ENCODE results near the gene ADD2. TPM values are rescaled to one million over a fixed set of nuclear protein-coding genes. Genes with fewer than 3 reads are reported as not detected.

ADD2 gene
- total RNA-seq, 8 experiments from 2014 or later = 0.49 to 66.9 (median 44.5) TPM

DNA sequence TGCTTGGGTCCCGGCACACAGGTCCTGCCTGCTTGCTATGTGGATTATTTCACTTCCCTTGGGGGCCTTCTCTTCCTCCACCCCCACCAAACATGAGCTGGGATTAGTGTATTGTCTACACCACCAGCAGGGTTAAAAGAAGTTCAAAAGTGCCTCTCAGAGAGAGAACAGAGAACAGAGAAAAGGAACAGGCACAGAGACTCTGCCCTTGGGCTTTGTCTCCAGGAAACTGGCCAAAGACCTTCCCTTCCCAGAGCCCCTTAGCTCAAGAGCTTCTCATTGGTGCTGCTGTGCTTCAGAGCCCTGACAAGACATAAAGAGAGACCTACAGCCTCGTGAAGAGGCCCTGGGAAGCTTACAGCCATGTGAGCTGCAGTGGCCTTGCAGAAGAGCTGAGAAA is 29.5 kb upstream of the ADD2 start:
- no peak for ATAC-seq (replicated peaks in 6 of 8)
- 0 to 80% (median 20%) methylated on average over 1 to 2 of the region's 2 CpGs; no CpG with 5 or more reads in 4 of the 10 experiments for WGBS, 10 experiments
- Histone ChIP-seq H3K4me1 (replicated peaks in 1 of 2) (no peaks in the 10 kb centered on the region), H3K4me3 (no peak overlapping the region), H3K27ac (no peak overlapping the region)
- in situ Hi-C loops (cut with MboI; ENCODE audit: low pct_unique_long_range_greater_than_20kb in 2 of 9, low sequenced_read_pairs in 9 of 9, unreplicated experiment in 9 of 9) = loop anchor here in 2 of 9 experiments (25.0 kb wide), 3 partner anchors 135 to 485 kb away; partner anchors contain the start of genes ATP6V1B1 (in 1 of the 2) and FAM136A (in 1 of the 2)

DNA sequence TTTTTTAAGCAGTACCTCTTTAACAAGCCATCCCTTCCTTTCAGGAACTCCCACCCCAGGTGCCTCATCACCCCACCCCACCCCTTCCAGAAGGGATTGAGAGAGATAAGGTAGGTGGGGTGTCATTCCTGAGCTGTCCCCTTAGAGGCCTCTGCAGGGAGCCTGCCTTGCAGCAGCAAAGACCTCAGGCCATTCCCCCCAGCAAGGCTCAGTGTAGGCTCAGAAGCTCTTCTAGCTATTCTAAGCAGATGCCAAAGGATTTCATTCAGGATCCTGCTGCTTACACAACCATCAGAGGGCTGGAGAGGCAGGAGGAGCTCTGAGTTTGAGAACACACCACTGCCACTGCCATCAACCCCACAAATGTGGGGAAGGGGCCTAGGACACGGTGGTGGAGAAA is 28.3 kb upstream of the ADD2 start:
- no peak for ATAC-seq (replicated peaks in 6 of 8)
- 29% methylated on average over 1 of the region's 1 CpG; no CpG with 5 or more reads in 9 of the 10 experiments for WGBS, 10 experiments
- Histone ChIP-seq H3K4me3 (no peak overlapping the region), H3K4me1 (replicated peaks in 1 of 2) (no peaks in the 10 kb centered on the region), H3K27ac (no peak overlapping the region)
- in situ Hi-C loops (cut with MboI; ENCODE audit: low pct_unique_long_range_greater_than_20kb in 2 of 9, low sequenced_read_pairs in 9 of 9, unreplicated experiment in 9 of 9) = loop anchor here in 2 of 9 experiments (25.0 kb wide), 3 partner anchors 134 to 484 kb away; partner anchors contain the start of genes ATP6V1B1 (in 1 of the 2) and FAM136A (in 1 of the 2)

DNA sequence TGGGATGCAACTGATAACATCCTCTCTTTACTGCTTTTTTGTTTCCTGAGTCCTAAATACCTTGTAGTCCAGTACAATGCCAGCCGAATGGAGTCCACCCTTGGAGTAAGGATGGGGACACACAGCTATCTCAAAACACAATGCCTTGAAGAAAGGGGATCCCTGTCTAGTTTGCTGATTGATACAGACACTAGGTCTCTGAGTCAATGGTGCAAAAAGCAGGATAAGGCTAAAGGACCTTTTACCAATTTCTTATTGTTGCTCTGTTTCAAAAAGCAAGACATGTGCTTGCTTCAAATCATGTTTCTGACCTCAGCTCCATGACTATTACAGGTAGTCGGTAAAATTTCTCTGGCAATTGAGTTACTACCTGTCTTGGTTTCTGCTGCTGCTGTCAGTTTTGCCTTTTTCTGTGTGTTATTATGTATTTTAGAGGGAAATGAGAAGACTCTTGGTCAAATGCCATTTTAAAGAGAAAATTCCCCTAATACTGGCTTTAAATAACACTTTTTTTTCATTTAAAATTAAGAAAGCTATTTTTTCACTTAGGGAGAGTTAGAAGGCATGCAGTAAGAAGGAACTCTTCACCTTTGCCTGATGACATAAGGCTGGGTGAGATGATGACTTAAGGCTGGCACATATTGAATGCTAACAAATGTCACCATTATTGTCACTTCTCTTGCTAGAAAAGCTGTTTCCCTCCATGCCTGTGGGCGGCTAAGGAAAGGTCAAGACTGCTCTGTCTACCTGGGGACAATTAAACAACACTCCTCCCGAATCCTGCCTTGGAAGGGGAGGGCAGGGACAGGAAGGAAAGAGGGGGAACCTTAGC is 27.4 kb upstream of the ADD2 start:
- 0 to 100% (median 55%) methylated on average over 1 to 4 of the region's 4 CpGs; no CpG with 5 or more reads in 1 of the 10 experiments for WGBS, 10 experiments
- ATAC-seq (replicated peaks in 6 of 8) = no peak
- Histone ChIP-seq H3K4me3 (no peak overlapping the region), H3K4me1 (replicated peaks in 1 of 2) (no peaks in the 10 kb centered on the region), H3K27ac (no peak overlapping the region)
- in situ Hi-C loops (cut with MboI; ENCODE audit: low pct_unique_long_range_greater_than_20kb in 2 of 9, low sequenced_read_pairs in 9 of 9, unreplicated experiment in 9 of 9) = loop anchor here in 2 of 9 experiments (25.0 kb wide), 3 partner anchors 133 to 483 kb away; partner anchors contain the start of genes ATP6V1B1 (in 1 of the 2) and FAM136A (in 1 of the 2)

DNA sequence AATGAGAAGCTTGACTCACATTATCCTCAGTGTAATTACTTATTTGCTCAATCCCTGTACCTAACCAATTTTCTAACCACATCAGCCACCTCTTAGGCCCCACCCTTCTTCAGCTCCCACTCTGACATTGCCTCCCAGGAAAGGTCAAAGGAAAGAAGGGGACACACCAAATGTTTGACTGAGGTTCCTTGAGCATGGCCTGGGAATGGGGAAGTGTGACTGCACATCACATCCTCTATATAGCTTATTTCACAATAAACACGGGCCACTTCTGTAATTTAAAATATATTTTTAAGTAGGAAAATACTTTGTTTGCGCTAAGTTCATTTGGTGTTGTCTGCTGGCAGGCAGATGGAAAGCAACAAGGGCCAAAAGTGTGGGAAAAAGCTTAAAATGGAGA is 25.4 kb upstream of the ADD2 start:
- WGBS, 10 experiments = 0 to 100% (median 45%) methylated on average over 1 to 2 of the region's 2 CpGs; no CpG with 5 or more reads in 2 of the 10 experiments

DNA sequence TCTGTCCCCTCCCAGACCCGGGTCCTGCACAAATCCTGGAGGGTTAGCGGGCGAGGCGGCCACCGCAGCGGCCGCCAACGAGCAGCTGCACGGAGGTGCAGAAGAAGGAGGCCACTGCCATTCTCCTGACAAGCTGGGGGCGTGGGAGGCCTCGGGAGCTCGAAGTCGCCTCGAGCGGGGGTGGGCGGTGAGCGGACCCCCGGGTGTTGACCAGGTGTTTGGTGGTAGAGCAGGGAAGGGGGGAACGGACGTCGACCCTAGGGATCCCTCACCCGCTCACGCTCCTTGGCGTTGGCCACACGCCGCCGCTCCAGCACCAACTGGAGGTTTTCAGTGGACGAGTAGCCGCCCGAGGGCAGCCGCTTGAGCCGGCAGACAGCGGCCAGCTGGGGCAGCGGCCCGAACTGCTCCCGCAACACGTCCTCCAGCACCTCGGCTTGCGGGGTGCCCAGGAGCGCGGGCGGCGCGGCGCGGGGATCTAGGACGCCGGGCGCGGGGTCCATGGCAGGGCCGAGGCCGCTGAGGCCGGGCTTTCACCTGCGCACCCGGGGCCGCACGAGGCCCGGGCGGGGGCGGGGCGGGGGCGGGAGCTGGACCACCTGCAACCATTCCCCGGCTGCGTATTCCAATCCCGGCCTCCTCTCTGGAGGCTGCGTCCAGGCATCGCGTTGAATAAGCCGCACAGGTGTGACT is 22.3 kb upstream of the ADD2 start, which contains the start of gene FIGLA:
Gene FIGLA, minus strand, starts transcription at position 508 of the 693 bp plus-strand sequence. Its CDS starts 5 bp downstream, at position 503.
- WGBS, 10 experiments = 0% methylated on average over 1 of the region's 69 CpGs; no CpG with 5 or more reads in 9 of the 10 experiments
- Histone ChIP-seq H3K27ac (no peak within 1 kb of the TSS), H3K4me1 (replicated peaks in 1 of 2) (no peaks in the 10 kb centered on the region), H3K4me3 (peak within 1 kb of the TSS; percentile 5 to 24 (median 11))
- ATAC-seq (replicated peaks in 6 of 8) = peak; percentile 27 to 66 (median 59)
- in situ Hi-C loops (cut with MboI; ENCODE audit: low pct_unique_long_range_greater_than_20kb in 2 of 9, low sequenced_read_pairs in 9 of 9, unreplicated experiment in 9 of 9) = loop anchor here in 2 of 9 experiments (25.0 kb wide), 3 partner anchors 128 to 478 kb away; partner anchors contain the start of genes ATP6V1B1 (in 1 of the 2) and FAM136A (in 1 of the 2)

More for the DNA sequence above, 25.4 kb upstream of the ADD2 start:
- no peak for ATAC-seq (replicated peaks in 6 of 8)
- H3K4me1 ChIP-seq (replicated peaks in 1 of 2) = no peaks in the 10 kb centered on the region
- in situ Hi-C loops (cut with MboI; ENCODE audit: low pct_unique_long_range_greater_than_20kb in 2 of 9, low sequenced_read_pairs in 9 of 9, unreplicated experiment in 9 of 9) = loop anchor here in 2 of 9 experiments (25.0 kb wide), 3 partner anchors 131 to 481 kb away; partner anchors contain the start of genes ATP6V1B1 (in 1 of the 2) and FAM136A (in 1 of the 2)
- no peak overlapping the region for H3K4me3 ChIP-seq
- H3K27ac ChIP-seq = no peak overlapping the region

DNA sequence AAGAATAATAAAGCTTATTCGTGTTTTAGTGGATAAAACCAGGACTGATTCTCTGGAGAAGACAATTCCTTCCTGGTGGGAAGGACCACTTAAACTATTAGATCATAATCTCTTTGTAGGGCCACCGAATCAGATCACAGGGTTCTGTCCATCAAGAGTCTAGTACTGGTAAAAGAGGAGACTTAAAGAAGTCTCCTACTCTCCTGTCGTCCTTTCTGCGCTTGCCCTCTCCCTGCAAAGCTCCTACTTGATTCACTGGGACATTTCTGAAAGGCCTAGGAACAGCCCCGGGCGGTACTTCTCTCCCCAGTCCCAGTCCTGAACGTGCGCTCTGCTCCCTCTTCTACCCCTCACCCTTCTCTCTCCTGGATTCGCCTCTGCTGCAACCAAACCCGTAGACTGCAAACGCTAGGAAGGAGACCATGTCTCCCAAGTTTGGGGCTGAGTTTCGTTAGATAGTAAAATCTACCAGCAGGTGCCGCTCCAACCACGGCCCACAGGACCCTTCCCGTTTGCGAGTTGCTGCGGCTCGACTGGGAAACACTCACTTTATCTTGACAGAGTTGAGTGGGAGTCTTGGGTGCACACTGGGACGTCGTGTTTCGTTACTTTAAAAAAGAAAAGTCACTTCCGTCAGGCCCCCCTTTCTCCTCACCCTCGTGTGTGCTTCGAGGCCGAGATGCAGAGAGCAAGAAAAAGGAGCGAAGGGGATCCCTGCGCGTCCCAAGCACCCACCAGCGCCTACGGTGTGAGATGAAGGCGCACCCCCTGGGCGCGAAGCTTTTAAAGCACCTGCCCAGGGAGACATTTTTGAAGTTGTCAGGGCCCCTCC is 21.5 kb upstream of the ADD2 start:
- peak; percentile 80 to 93 (median 88) for ATAC-seq (replicated peaks in 6 of 8)
- WGBS, 10 experiments = 2 to 33% (median 9%) methylated on average over 2 to 12 of the region's 33 CpGs
- in situ Hi-C loops (cut with MboI; ENCODE audit: low pct_unique_long_range_greater_than_20kb in 2 of 9, low sequenced_read_pairs in 9 of 9, unreplicated experiment in 9 of 9) = loop anchor here in 2 of 9 experiments (10.0 to 25.0 kb wide), 4 partner anchors 127 to 477 kb away; partner anchors contain the start of genes ATP6V1B1 (in 1 of the 2) and FAM136A (in 1 of the 2)

DNA sequence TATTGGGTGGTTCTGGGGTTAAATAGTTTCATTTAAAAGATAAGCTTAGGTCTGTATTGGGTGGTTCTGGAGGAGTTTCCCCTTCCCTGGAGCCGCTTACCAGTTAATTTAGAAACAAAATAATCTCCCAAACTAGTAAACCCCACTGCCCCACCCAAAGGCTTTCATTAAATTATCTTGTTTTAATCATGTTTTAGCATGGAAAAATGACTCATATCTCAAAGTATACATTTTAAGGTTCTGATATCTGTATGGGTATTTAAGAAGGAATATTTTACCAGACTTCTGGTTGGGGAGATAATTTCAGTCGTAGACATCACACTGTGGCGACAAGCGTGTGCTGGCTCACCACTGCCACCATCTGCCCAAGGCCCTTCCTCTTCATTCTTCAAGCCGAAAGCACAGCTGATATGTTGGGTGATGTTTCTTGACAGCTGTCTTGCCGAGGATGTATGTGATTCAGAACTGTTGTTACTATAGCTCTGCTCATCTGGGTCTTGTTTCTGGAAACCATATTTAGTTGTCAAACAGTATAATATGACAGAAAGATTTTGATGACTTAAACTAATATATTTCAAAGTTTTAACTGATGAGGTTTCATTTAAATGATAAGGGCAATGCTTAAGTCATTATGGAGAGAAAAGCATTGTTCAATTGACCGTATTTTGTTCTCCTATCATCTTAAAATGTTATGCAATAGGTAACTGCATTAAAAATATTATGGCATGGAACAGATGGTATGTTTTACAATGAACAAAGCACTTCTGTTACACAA is 17.3 kb upstream of the ADD2 start:
- Histone ChIP-seq H3K4me1 (replicated peaks in 1 of 2) (no peaks in the 10 kb centered on the region), H3K27ac (no peak overlapping the region), H3K4me3 (no peak overlapping the region)
- WGBS, 10 experiments = 0 to 54% (median 16%) methylated on average over 1 to 6 of the region's 7 CpGs
- peak; percentile 51 to 82 (median 64) for ATAC-seq (replicated peaks in 6 of 8)
- in situ Hi-C loops (cut with MboI; ENCODE audit: low pct_unique_long_range_greater_than_20kb in 2 of 9, low sequenced_read_pairs in 9 of 9, unreplicated experiment in 9 of 9) = loop anchor here in 2 of 9 experiments (10.0 to 25.0 kb wide), 4 partner anchors 123 to 473 kb away; partner anchors contain the start of genes ATP6V1B1 (in 1 of the 2) and FAM136A (in 1 of the 2)

More for the DNA sequence above, 21.5 kb upstream of the ADD2 start:
- H3K4me3 ChIP-seq = peak overlapping the region; percentile 5 to 24 (median 11)
- no peaks in the 10 kb centered on the region for H3K4me1 ChIP-seq (replicated peaks in 1 of 2)
- H3K27ac ChIP-seq = no peak overlapping the region

DNA sequence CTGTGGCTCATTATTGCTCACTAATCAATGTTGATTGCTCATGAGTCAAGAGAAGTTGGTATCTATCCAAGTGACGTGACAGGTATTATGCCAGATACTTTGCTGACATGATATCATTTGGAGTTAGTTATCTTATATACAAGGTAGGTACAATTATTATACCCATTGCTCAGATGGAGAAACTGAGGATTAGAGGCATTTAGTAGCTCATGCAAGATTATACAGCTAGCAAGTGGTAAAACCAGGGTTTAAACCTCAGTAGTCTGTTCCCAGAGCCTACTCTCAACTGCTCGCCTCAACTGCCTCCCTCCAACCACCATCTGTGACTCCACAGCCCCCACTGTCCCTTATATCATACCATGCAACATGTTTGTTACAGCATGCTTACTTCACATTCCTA is 16.3 kb upstream of the ADD2 start:
- ATAC-seq (replicated peaks in 6 of 8) = no peak
- Histone ChIP-seq H3K27ac (no peak overlapping the region), H3K4me1 (replicated peaks in 1 of 2) (no peaks in the 10 kb centered on the region), H3K4me3 (no peak overlapping the region)
- in situ Hi-C loops (cut with MboI; ENCODE audit: low pct_unique_long_range_greater_than_20kb in 2 of 9, low sequenced_read_pairs in 9 of 9, unreplicated experiment in 9 of 9) = loop anchor here in 2 of 9 experiments (10.0 to 25.0 kb wide), 4 partner anchors 122 to 472 kb away; partner anchors contain the start of genes ATP6V1B1 (in 1 of the 2) and FAM136A (in 1 of the 2)
- WGBS, 10 experiments = 24 to 100% (median 83%) methylated on average over 1 to 2 of the region's 2 CpGs; no CpG with 5 or more reads in 3 of the 10 experiments

DNA sequence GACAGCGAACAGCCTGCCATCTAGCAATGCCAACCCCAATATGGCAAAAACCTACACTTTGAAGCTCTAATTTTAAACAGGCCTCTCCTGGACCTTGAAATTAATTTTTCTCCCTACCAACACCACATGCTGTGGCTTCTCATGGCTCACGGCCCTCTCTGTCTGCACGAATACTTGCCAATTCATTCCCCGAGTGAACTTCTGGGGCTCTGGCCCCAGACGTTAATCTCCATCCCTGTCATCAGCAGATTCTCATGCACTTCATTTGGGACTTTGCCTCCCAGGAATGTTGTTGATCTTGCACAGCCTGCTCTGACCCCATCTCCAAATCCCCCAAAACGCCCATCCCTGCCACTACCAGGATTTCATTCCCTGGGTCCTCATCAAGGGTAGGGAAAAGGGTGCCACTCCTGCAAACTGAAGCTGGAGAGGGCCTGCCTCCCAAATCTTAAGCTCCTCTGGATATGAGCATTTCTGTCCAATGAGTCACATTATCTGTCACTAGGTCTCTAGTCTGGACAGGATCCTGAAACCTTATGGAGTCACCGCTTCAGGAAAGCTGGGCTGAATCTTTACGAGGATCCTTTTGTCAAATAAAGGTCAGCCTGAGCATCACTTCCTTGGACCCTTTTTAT is 12.0 kb upstream of the ADD2 start:
- Histone ChIP-seq H3K27ac (no peak overlapping the region), H3K4me3 (no peak overlapping the region), H3K4me1 (replicated peaks in 1 of 2) (no peaks in the 10 kb centered on the region)
- 14 to 100% (median 78%) methylated on average over 1 to 8 of the region's 8 CpGs; no CpG with 5 or more reads in 2 of the 10 experiments for WGBS, 10 experiments
- ATAC-seq (replicated peaks in 6 of 8) = peak in 2 of 8 experiments; percentile 59 to 80
- in situ Hi-C loops (cut with MboI; ENCODE audit: low pct_unique_long_range_greater_than_20kb in 2 of 9, low sequenced_read_pairs in 9 of 9, unreplicated experiment in 9 of 9) = loop anchor here in 2 of 9 experiments (10.0 to 25.0 kb wide), 5 partner anchors 85 to 468 kb away; partner anchors contain the start of genes ATP6V1B1 (in 1 of the 2) and FAM136A (in 1 of the 2)

DNA sequence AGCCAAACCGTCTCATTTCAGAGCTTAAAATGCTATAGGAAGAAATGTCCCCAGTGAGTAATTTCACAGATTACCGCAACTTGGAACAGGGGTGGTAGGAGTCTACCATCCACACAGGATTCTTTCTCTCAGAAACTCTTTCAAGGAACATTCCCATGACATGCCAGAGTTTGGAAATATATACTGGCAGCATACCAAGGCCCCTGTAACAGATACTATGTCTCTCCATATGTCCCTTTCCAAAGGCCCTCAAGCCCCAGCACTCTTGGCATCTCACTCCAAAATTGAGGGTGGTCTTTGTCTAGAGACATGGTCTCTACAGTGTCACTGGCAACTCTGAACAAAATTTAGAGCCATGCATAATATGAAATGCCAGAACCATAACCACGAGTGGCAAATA is 11.5 kb upstream of the ADD2 start:
- H3K4me3 ChIP-seq = no peak overlapping the region
- no peak for ATAC-seq (replicated peaks in 6 of 8)
- in situ Hi-C loops (cut with MboI; ENCODE audit: low pct_unique_long_range_greater_than_20kb in 2 of 9, low sequenced_read_pairs in 9 of 9, unreplicated experiment in 9 of 9) = loop anchor here in 2 of 9 experiments (10.0 to 25.0 kb wide), 4 partner anchors 85 to 467 kb away; partner anchors contain the start of genes ATP6V1B1 (in 1 of the 2) and FAM136A (in 1 of the 2)
- no peak overlapping the region for H3K27ac ChIP-seq
- 0 to 100% (median 80%) methylated on average over 1 to 2 of the region's 3 CpGs; no CpG with 5 or more reads in 2 of the 10 experiments for WGBS, 10 experiments
- no peaks in the 10 kb centered on the region for H3K4me1 ChIP-seq (replicated peaks in 1 of 2)
